Heart left ventricle (tissue), 13 donors: ENCODE results near the gene RBP5.

Experiments used
- POLR2A ChIP-seq, 2 donors: fragments of 450-650 bp; IDR thresholded peaks; one replicate each; pipeline ENCODE4 v1.6.1; 2017; ENCODE audit warnings: antibody characterized with exemption in 2 of 2, mild to moderate bottlenecking in 2 of 2, moderate library complexity in 2 of 2
- TF ChIP-seq, protein P1 (sequence below), 12 donors: fragments of 200-600 bp; sonication (generic) in 4 of 12; IDR thresholded peaks; one replicate each; pipeline versions ENCODE4 v1.5.0 to v1.8.0; 2018 to 2022; ENCODE audit warnings: antibody characterized with exemption in 12 of 12, mild to moderate bottlenecking in 5 of 12
- donor health status: ischemic (EF 13 %, LVEDD 7.1; RV severe dilation, severe dysfunction).
- donor health status: DM: no; HTN: yes; CAD: no.
- donor health status: DM: no; HTN: no; CAD: no.
- donor health status: ischemic (EF 25% LVEDD 6.9; RV normal size, moderate dysfunction).
- donor health status: ischemic (EF 25% LVEDD 5.7; RV mildly dilated, moderate dysfunction).
- donor health status: ischemic (EF 35%, LVEDD 5.7; RV mildly dilated, moderate dysfunction).
- donor health status: nonischemic (EF 11% LVEDD 7.7; RV severe dilation, severe dysfunction).
- donor health status: DM: yes; HTN: yes; CAD: no.
- donor health status: PGD.
- donor health status: ischemic (EF 29% LVEDD 5.4; RV normal size, mild dysfunction).
- donor health status: nonischemic (EF 23%, LVEDD 6.1; RV moderate dilation, normal function).

DNA sequence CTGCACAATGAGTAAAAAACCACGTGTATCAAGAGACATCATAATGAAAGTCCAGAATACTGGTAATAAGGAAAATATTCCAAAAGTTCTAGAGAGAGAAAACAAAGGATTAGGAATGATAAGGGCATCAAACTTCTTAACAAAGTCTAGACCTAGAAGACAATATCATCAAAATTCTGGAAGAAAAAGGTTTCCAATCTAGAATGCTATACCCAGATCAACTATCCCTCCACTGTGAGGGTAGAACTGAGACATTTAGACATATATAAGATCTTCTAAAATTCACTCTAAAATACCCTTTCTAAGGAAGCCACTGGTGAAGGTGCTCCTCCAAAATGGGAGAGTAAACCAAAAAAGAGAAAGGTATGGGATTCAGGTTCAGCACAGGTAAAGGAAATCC, 22.6 kb downstream of the RBP5 start:
- no peak for TF ChIP-seq POLR2A (IDR thresholded peaks at IDR 0.05)
- TF ChIP-seq, protein P1, sequence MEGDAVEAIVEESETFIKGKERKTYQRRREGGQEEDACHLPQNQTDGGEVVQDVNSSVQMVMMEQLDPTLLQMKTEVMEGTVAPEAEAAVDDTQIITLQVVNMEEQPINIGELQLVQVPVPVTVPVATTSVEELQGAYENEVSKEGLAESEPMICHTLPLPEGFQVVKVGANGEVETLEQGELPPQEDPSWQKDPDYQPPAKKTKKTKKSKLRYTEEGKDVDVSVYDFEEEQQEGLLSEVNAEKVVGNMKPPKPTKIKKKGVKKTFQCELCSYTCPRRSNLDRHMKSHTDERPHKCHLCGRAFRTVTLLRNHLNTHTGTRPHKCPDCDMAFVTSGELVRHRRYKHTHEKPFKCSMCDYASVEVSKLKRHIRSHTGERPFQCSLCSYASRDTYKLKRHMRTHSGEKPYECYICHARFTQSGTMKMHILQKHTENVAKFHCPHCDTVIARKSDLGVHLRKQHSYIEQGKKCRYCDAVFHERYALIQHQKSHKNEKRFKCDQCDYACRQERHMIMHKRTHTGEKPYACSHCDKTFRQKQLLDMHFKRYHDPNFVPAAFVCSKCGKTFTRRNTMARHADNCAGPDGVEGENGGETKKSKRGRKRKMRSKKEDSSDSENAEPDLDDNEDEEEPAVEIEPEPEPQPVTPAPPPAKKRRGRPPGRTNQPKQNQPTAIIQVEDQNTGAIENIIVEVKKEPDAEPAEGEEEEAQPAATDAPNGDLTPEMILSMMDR (IDR thresholded peaks at IDR 0.05) = no peak
